ENCODE data around the gene SWAP70. TPM values are rescaled to one million over a fixed set of nuclear protein-coding genes. Genes with fewer than 3 reads are reported as not detected.
A peak's percentile ranks its signal among the peaks of the same experiment; 100 is the strongest.

The SWAP70 gene
- total and polyA plus RNA-seq, 2 of the 8 experiments (the other 6 are each of a cell fraction or from before 2014, with no cell fraction given), result 14.8 to 37.5 TPM

- TF ChIP-seq NRF1 (IDR thresholded peaks at IDR 0.05; ENCODE audit: low read depth, low read length) (no peak), SIRT6 (IDR thresholded peaks at IDR 0.05; ENCODE audit: low read length) (no peak), TBP (IDR thresholded peaks at IDR 0.05; ENCODE audit: low read depth, low read length) (no peak; the same call in 1 of the 2 replicates), ATF3 (IDR thresholded peaks at IDR 0.05; ENCODE audit: insufficient read depth, low read depth, low read length) (no peak), POLR2AphosphoS5 (IDR thresholded peaks at IDR 0.05; ENCODE audit: low read depth, low read length) (peak; percentile 57), SP2 (IDR thresholded peaks at IDR 0.05; ENCODE audit: low read length) (no peak), TAF1 (IDR thresholded peaks at IDR 0.05; ENCODE audit: low read depth, low read length) (peak; percentile 74), KDM4A (IDR thresholded peaks at IDR 0.05; ENCODE audit: low read depth, low read length, severe bottlenecking) (no peak), RBBP5 (IDR thresholded peaks at IDR 0.05; ENCODE audit: borderline replicate concordance, low read depth, low read length) (no peak), GABPA (IDR thresholded peaks at IDR 0.05; ENCODE audit: borderline replicate concordance, insufficient read depth, low read length) (no peak), TAF7 (optimal IDR thresholded peaks at IDR 0.05; ENCODE audit: borderline replicate concordance, low read depth, low read length) (peak; percentile 84), BACH1 (IDR thresholded peaks at IDR 0.05; ENCODE audit: low read length) (no peak), CTCF (IDR thresholded peaks at IDR 0.05; ENCODE audit: control extremely low read depth in 1 of 3, insufficient read depth in 1 of 3, low read depth in 1 of 3, low read length in 3 of 3) (no peak), SIX5 (IDR thresholded peaks at IDR 0.05; ENCODE audit: low read depth, low read length) (no peak), SP4 (IDR thresholded peaks at IDR 0.05; ENCODE audit: low read length) (0 out of 2 replicates have a peak, but pooled peaks have one; percentile 6), HDAC2 (IDR thresholded peaks at IDR 0.05; ENCODE audit: borderline replicate concordance in 1 of 2, low read depth in 2 of 2, low read length in 2 of 2) (no peak), SIN3A (conservative IDR thresholded peaks at IDR 0.05 in 1 of 2, IDR thresholded peaks at IDR 0.05 in 1 of 2; ENCODE audit: low read depth in 1 of 2, low read length in 2 of 2) (no peak), TEAD4 (IDR thresholded peaks at IDR 0.05; ENCODE audit: low read depth, low read length) (0 out of 2 replicates have a peak, but pooled peaks have one; percentile 18), CHD2 (IDR thresholded peaks at IDR 0.05; ENCODE audit: low read length) (no peak), BRCA1 (IDR thresholded peaks at IDR 0.05; ENCODE audit: low read depth, low read length) (no peak), SP1 (IDR thresholded peaks at IDR 0.05; ENCODE audit: low read depth, low read length) (peak; percentile 58)
Measured at GRCh38 chr11:9626496-9627394, 37.1 kb upstream of the SWAP70 start (continued).
